Suprapubic skin (tissue), 4 donors: ENCODE measurements around the gene SCRN1. TPM values are rescaled to one million over a fixed set of nuclear protein-coding genes. Genes with fewer than 3 reads are reported as not detected.
"Not testable (repeated sequence)": the region's sequence is repeated elsewhere in the genome, so short reads cannot be mapped to it uniquely, and the experiment has no call there.

ENCODE experiments used
- DNase-seq, 2 donors: peaks; one replicate each; pipeline ENCODE4 v3.0.0-alpha.2; 2019; ENCODE audit warnings: low spot score in 2 of 2
- H3K27ac ChIP-seq: fragments of 200-600 bp; sonication (generic); one replicate; pipeline ENCODE4 v1.5.1; 2019
- H3K27me3 ChIP-seq: fragments of 200-600 bp; sonication (generic); one replicate; pipeline ENCODE4 v1.5.1; 2019
- H3K36me3 ChIP-seq: fragments of 200-600 bp; sonication (generic); one replicate; pipeline ENCODE4 v1.5.1; 2019
- H3K4me1 ChIP-seq: fragments of 200-600 bp; sonication (generic); one replicate; pipeline ENCODE4 v1.5.1; 2019
- H3K4me3 ChIP-seq: fragments of 200-600 bp; sonication (generic); one replicate; pipeline ENCODE4 v1.5.1; 2019; ENCODE audit warnings: mild to moderate bottlenecking
- H3K9me3 ChIP-seq: fragments of 200-600 bp; sonication (generic); one replicate; pipeline ENCODE4 v1.5.1; 2019
- CTCF ChIP-seq, 2 donors: fragments of 200-600 bp in 1 of 2; fragments of 450-650 bp in 1 of 2; sonication (generic) in 1 of 2; IDR thresholded peaks; one replicate each; pipeline ENCODE4 v1.5.1; 2016 to 2019; ENCODE audit warnings: antibody characterized with exemption in 2 of 2, mild to moderate bottlenecking in 1 of 2, moderate library complexity in 1 of 2
- EP300 ChIP-seq: sonication (generic); formaldehyde crosslinking; IDR thresholded peaks from one replicate; pipeline ENCODE4 v1.6.1; 2017; ENCODE audit warnings: antibody characterized with exemption
- POLR2A ChIP-seq, 2 donors: fragments of 450-650 bp; IDR thresholded peaks; one replicate each; pipeline ENCODE4 v1.6.1; 2017; ENCODE audit warnings: antibody characterized with exemption in 2 of 2, mild to moderate bottlenecking in 2 of 2, moderate library complexity in 2 of 2
- POLR2AphosphoS5 ChIP-seq, 3 donors: sonication (generic); formaldehyde crosslinking; IDR thresholded peaks; one replicate each; pipeline ENCODE4 v1.6.1; 2017; ENCODE audit warnings: antibody characterized with exemption in 3 of 3
- WGBS: methylation state at CpG from one replicate; pipeline ENCODE4 v1.1.5; 2018; 5-methylcytosine and 5-hydroxymethylcytosine counted together
- total RNA-seq, 4 donors: library from RNA; depleted of rRNA; stranded (reverse); fragments of >200 nt; gene quantifications; one replicate each; pipeline ENCODE4 v1.1.0, GENCODE V29; 2016

Gene SCRN1
- total RNA-seq, 4 donors from 2014 or later: 10.8 to 26.0 (median 15.0) TPM

GRCh38 chr7:29891766-29892165 lies 97.8 kb downstream of the SCRN1 start:
- Histone ChIP-seq H3K27me3 (no peaks in the 10 kb centered on the region), H3K4me3 (no peak overlapping the region), H3K4me1 (no peaks in the 10 kb centered on the region), H3K9me3 (no peaks in the 10 kb centered on the region), H3K36me3 (no peaks in the 10 kb centered on the region), H3K27ac (no peak overlapping the region)
- TF ChIP-seq POLR2A (IDR thresholded peaks at IDR 0.05): no peak
- DNase-seq: no peak
- WGBS: 83% methylated on average over 4 of the region's 4 CpGs

- not testable (repeated sequence) for H3K27me3 ChIP-seq, H3K4me3 ChIP-seq, H3K27ac ChIP-seq, H3K9me3 ChIP-seq, H3K36me3 ChIP-seq, DNase-seq, H3K4me1 ChIP-seq
- 100% methylated on average over 3 of the region's 14 CpGs for WGBS
Measured at GRCh38 chr7:29890786-29891185, 98.8 kb downstream of the SCRN1 start.

- H3K27me3 ChIP-seq: no peaks in the 10 kb centered on the region
- H3K36me3 ChIP-seq: no peaks in the 10 kb centered on the region
- WGBS: 77% methylated on average over 4 of the region's 4 CpGs
- TF ChIP-seq POLR2AphosphoS5 (IDR thresholded peaks at IDR 0.05): no peak
- no peak for TF ChIP-seq EP300
- TF ChIP-seq POLR2A (IDR thresholded peaks at IDR 0.05): no peak
- TF ChIP-seq CTCF (IDR thresholded peaks at IDR 0.05): no peak
- no peak overlapping the region for H3K27ac ChIP-seq
- H3K4me1 ChIP-seq: no peaks in the 10 kb centered on the region
- H3K9me3 ChIP-seq: no peaks in the 10 kb centered on the region
- no peak overlapping the region for H3K4me3 ChIP-seq
- no peak for DNase-seq
Measured at GRCh38 chr7:29890251-29890650, 99.3 kb downstream of the SCRN1 start.

- H3K27me3 ChIP-seq: no peaks in the 10 kb centered on the region
- no peak overlapping the region for H3K27ac ChIP-seq
- no peak overlapping the region for H3K4me3 ChIP-seq
- H3K9me3 ChIP-seq: no peaks in the 10 kb centered on the region
- peaks cover 1% of the 10 kb centered on the region for H3K4me1 ChIP-seq
- DNase-seq: no peak
- no peaks in the 10 kb centered on the region for H3K36me3 ChIP-seq
- WGBS: 85% methylated on average over 5 of the region's 5 CpGs
- TF ChIP-seq POLR2AphosphoS5 (IDR thresholded peaks at IDR 0.05): no peak
- no peak for TF ChIP-seq EP300
- no peak for TF ChIP-seq CTCF (IDR thresholded peaks at IDR 0.05)
- TF ChIP-seq POLR2A (IDR thresholded peaks at IDR 0.05): no peak
Measured at GRCh38 chr7:29889288-29889687, 100.3 kb downstream of the SCRN1 start.

- H3K27me3 ChIP-seq: peaks cover 8% of the 10 kb centered on the region
- TF ChIP-seq POLR2AphosphoS5 (IDR thresholded peaks at IDR 0.05) (no peak), CTCF (IDR thresholded peaks at IDR 0.05) (no peak), POLR2A (IDR thresholded peaks at IDR 0.05) (no peak), EP300 (no peak)
- no peak overlapping the region for H3K27ac ChIP-seq
- DNase-seq: no peak
- 89% methylated on average over 7 of the region's 7 CpGs for WGBS
- peaks cover 12% of the 10 kb centered on the region for H3K4me1 ChIP-seq
- H3K36me3 ChIP-seq: no peaks in the 10 kb centered on the region
- H3K9me3 ChIP-seq: no peaks in the 10 kb centered on the region
- H3K4me3 ChIP-seq: no peak overlapping the region
Measured at GRCh38 chr7:29888006-29888405, 101.6 kb downstream of the SCRN1 start.

- no peaks in the 10 kb centered on the region for H3K36me3 ChIP-seq
- no peak overlapping the region for H3K27ac ChIP-seq
- H3K4me3 ChIP-seq: no peak overlapping the region
- peaks cover 8% of the 10 kb centered on the region for H3K27me3 ChIP-seq
- no peak for TF ChIP-seq POLR2AphosphoS5 (IDR thresholded peaks at IDR 0.05)
- TF ChIP-seq CTCF (IDR thresholded peaks at IDR 0.05): no peak
- no peak for TF ChIP-seq POLR2A (IDR thresholded peaks at IDR 0.05)
- no peak for TF ChIP-seq EP300
- DNase-seq: no peak
- peaks cover 12% of the 10 kb centered on the region for H3K4me1 ChIP-seq
- WGBS: 95% methylated on average over 2 of the region's 2 CpGs
- H3K9me3 ChIP-seq: no peaks in the 10 kb centered on the region
Measured at GRCh38 chr7:29886827-29887226, 102.8 kb downstream of the SCRN1 start.
